HG03558 (cell line): ENCODE measurements around the gene KRTAP10-1.

ENCODE experiments used
- ATAC-seq: cut with Tn5 transposase; IDR thresholded peaks from one replicate; pipeline ENCODE4 v1.9.1; 2021; ENCODE audit warnings: moderate number of reproducible peaks; ENCODE audit not compliant: unreplicated experiment; ENCODE audit errors: extremely low read depth

The KRTAP10-1 gene

DNA sequence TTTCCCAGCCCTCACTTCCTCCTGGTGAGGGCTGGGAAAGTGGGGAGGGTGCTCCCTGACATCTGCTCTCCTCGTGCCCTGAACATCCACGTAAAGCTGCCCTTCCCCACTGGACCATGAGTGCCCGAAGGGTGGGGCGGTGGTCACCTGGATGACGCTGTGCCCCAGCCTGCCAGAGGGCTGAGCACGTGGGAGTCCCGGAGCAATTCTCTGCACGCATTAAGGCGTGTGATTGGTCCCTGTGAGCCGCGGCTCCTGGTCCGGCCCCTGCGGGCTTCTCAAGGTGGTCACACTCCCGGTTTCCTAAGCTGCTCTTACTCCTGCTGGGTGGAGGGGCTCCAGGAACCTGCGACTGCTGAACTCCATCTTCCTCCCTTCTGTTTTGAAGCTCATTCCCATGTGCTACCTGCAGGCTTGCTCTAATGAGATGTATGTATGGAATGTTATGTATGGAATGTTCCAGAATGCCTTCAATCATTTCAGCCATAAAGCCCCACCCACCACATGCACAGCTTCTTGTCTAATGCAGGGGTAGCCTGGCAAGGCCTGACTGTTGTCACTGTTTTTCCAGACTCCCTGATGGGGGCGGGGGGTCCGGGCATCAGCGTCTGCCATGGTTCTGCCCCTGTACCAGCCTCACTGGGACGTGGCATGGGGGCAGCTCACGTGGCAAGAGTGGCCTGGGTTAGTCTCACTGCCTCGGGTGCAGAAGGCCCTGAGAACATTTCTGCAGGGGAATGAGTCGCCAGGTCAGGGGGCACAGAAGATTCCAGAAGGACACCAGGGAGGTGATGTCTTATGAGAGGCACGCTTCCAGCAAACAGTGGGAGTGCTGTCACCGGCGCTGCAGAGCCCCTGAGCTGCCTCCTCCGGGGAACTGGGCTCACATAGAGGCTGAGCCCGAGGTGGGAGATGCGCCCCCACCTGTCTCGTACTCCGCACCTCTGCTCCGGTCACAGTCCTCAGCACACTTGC is 19.4 kb downstream of the KRTAP10-1 start:
- ATAC-seq: no peak

DNA sequence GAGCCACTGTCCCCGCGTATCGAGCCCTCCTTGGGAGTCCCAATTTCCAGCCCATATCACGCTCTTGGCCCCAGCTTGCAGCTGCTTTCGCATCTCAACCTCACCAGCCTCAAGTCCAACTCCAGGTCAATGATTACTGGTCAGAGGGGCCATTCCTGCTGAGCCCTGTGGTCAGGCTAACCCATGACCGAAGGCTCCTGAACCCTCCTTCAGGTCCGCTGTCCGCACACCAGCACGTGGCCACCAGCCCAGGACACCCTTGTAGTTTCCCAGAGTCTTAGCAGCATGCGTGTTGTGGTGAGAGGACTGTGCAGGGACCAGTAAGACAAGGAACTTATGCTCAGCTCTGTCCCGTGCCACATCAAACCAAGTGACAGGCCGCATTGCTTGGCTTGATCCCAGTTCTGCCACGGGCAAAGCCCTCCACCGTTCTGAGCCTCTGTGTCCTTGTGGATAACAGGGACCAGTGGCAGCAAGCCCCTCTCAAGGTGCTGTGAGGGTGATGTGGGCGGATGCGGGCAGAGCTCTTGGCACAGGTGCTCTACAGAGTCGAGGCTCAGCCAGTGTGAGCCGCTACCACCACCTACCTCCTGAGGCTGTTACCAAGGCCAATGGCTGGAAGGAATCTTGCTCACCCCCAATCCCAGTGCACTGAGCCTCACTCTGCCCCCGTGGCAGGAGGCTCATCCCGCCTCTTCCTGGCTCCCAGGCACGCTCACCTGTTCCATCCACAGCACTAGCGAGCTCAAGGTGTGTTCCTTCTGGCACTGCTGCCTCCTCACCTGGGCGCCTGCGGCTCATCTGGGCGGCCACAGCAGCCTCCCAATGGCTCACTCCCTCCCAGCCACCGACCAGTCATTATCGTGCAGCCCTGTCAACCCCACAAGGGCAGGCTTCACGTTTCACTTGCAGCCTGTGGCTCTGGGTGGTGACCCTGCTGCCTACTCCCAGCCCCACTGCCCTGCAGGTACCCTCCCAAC is 20.4 kb downstream of the KRTAP10-1 start:
- no peak for ATAC-seq

DNA sequence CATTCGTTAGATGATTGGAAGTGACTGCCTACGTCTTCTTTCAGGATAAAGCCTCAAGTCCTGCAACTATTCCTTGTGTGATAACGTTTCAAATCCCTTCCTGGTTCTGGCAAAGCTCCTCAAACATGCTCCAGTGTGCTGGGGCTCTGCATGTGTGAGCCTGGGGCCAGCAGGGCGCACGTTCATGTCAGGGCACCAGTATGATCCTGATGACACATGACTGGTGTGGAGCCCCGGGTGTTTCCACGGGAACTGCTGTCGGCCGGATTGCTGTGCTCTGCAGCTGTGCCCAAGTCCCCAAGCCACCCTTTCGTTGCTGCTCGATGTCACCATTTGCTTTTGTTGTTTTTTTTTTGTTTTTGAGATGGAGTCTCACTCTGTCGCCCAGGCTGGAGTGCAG is 21.3 kb downstream of the KRTAP10-1 start:
- no peak for ATAC-seq

DNA sequence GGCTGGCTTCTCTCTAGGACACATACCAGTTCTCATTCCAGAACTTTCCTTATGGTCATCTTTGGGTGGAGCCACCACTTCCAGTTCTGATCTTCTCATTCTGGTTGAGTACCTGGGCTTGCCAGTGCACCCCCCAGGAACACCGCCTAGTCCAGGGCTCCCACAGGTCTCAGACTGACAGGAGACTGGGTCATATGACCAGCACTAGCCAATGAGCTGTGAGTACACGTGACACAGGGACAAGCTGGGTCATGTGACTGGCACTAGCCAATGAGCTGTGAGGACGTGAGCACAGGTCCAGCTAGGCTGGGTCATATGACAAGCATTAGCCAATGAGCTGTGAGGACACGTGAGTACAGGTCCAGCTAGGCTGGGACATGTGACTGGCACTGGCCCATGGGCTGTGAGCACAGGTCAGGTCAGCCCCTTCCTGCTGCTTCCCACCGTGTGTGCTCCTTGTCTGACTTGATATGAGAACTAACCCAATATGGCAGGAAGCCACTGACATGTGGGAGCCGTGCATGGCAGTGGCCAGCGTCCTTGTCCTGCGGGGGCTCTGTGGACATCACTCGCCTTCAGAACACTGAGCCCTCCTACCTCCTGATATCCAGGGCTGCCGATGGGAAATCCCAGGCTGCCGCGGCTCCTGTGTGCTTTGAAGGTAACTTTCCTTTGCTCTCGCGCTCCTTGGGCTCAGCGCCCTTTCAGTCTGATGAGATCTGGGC is 22.7 kb downstream of the KRTAP10-1 start:
- no peak for ATAC-seq

DNA sequence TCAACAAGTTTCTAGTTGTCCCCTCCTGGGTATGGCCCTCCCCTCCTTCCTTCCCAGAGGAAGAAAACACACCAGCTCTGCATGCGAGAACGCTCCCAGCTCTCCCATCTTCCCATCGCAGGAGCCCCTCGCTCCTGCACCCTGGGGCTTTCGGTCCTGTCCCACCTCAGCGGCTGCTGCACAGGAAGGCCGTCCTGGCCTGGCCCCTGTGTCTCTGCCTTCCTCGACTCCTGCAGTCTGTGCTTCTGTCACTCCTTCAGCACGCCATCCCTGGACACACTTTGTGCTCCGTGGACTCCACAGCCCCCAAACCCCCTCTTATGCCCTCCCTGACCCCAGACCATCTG is 23.2 kb downstream of the KRTAP10-1 start:
- no peak for ATAC-seq

DNA sequence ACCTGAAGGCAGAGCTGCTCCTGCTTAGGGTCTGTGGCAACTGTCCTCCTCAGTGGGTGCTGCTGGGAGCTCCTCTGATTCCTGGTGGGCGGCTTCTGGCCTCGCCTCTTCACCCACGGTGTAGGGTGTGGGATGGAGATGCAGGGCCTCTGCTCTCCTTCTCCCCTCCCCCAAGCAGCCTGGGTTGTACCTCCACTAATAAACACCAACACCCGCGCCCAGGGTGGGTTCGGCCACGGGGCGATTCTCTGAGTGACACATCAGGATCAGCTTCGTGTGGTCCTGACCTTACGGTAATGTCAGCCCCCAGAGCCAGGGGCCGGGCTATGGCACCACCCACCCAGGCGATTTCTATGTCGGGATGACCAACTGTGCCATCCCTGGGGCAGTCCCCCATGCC is 23.7 kb downstream of the KRTAP10-1 start:
- ATAC-seq: no peak

DNA sequence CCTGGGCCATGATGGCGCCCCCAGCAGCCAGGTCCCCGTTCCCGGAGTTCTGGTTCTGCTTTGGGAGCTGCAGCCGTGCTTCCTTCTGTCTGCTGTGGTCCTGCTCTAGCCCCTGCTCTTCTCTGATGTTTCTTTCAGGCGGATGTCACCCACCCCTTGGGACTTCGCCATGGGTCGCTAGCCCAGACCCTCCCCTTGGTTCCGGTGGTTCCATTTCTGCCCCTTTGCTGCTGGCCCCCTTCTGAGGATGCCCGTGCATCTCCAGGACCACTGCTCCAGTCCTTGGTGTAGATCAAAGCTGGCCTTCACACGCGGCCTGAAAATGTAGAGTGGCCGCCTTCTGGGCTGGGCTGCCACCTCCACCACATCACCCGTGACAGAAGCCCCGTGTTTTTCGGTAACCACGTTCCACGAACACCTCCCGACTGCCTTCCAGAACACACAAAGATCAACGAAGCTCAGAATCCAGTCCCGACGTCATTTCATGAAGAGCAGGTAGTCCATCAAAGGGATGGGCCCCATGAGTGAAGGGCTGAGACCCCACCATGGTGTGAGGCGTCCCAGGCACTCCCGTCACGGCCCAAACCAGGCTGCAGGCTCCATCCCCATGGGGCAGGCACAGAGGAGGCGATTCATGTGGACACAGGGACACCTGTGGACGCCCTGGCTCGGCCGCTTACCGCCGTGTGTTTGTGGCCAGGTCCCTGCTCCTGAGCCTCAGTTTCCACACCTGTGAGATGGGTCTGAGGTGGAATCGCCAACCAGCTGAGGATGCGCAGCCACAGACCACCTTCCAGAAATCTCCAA is 24.4 kb downstream of the KRTAP10-1 start:
- ATAC-seq: no peak

DNA sequence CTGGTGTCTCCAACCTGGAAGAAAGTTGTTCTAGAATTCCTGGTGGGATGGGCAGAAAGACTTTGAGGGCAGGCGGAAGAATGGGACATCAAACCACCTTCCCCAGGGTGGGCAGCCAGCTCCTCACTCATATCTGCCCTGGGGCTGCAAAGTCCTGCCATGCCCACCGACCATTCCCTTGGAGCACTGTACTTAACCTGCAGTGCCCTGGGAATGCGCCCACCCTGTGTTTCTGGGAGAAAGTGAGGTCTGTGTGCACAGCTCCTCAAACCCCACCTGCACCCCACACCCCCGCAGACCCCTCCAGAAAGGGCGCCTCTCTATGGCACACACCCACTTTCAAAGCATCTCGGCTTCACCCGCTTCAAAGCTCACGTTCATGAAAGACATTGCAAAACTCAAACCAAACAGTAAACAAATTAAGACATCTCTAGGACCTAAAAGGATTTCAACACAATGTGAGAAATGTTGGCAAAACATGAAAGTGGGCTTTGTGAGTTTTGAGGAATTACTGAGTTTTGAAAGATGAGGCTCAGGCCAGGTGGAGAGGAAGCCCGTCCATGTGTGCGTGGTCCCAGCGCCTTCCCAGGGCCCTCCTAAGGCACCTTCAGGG is 25.1 kb downstream of the KRTAP10-1 start:
- ATAC-seq: no peak

DNA sequence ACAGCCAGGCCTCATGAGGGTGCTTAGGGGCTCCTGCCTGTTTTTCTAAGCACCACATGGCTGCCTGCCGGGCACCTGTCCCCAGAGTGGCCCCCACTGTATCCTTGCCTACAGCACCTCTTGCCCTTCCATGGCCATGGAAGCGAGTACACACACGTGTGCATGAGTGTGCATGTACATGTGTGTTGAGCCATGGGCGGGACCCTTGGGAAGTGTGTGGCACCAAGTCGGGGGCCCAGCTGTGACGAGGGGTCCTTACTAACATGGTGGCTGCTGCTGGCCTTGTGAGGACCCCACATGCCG is 25.8 kb downstream of the KRTAP10-1 start:
- ATAC-seq: no peak

DNA sequence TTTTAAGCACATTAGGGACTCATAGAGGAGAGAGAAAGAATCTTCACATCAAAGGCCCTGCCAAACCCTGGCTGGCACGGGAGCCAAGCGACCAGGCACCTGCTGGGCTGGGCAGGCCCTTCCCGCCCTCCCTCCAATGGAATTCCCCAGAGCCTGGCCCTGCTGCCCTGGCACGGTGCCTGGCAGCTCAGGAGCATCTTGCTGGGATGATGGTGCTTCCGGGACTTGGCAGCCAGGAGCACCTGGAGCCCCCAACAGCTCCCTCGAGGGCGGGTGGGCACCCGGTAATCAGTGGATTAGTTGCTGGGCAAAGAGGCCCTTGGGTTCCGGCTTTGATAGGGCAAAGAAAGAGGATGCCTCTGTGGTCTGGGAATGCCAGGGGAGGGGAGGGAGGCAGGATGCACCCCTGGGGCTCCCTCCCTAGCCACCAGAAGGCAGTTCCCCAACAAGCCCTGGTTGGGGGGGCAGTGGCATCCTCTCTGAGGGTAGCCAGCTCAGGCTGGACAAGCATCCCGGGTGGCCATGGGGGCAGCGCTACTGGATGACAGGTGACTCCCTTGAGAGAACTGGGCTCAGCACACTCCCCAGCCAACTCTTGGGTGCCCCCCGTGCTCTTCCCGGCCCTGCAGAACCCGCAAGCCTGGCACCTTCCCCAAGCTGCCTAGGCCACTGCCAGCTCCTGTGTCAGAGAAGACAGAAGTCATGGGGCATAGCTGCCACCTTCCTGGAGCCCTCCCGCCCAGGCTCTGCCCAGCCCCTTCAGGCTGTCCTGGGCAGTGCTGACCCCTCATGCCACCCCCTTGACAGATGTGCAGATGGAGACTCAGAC is 26.4 kb downstream of the KRTAP10-1 start:
- ATAC-seq: no peak

DNA sequence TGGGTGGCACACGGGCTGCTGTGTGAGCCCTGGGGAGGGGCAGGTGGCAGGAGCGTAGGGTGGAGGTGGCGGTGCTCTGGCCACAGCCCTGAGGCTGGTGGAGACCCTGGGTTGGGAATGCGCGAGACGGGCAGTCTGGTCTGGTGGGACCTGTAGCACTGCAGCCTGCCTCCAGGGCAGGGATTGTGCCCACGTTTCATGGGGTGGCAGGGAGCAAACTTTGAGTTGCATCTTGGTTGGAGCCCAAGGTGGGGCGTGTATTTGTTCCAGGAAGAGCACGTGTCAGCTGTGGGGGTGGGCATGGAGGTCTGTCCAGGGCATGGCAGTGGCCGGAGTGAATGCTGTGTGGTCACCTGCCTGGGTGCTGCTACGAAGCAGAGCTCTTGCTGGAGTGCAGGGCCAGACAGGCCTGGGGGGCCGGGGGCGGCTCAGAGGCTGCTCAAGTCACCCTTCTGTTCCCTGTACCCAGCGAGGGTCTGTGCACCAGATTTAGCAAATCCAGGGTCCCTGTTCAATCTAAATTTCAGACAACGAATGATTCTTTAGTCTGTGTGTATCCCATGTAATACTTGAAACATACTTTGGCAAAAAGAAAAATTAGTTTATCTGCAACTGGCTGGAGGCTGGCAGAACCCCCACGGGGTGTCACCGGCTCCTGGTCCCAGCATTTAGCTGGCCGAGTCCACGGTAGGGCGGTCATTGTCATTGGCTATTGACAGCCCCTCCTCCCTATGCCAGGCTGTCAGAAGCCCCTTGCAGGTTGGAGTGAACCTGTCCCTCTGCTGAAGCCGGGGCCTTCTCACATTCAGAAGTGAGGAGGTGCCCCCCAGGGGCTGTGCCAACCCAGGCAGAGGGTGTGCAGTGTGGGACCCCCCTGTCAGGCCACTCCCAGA is 27.3 kb downstream of the KRTAP10-1 start:
- no peak for ATAC-seq

DNA sequence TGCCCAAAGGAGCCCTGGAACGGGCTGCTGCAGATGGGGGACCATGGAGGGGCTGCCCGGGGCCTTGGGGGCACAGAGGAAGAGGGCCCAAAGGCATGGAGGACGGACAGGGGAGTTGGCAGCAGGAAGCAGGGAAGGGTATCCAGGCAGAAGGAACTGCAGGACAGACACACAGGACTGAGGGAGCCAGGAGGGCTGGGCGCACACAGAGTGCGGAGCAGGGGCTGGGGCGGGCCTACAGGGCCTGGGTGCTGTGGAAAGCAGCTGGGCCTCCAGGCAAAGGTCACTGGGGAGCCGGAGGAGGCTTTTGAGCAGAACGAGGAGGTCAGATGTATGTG is 28.1 kb downstream of the KRTAP10-1 start:
- no peak for ATAC-seq

DNA sequence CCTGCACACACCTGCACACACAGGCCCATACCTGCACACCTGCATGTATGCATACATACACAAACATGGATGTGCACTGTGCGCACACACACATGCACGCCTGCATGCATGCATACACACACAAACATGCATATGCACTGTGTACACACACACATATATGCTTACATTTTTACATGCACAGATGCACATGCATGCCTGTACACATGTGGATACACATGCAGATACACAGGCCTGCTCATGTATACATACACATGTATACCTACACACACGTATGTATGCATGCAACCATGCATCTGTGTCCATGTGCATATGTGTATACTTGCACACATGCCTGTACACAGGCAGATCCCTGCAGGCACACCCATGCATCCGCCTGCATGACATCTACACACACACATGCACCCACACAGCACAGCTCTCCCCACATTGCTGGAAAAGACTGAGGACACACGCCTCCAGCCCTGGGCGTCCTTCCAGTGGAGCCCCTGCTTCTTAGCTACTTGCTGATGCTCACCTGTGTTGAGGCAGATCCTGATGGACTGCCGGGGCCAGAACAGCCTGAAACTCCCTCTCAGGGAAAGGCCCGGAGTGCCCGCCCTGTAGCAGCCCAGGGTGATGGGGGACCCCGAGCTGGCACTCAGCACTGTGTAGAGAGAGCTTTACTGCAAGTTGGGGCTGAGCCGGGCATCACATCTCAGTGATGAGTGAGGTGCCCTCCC is 28.6 kb downstream of the KRTAP10-1 start:
- ATAC-seq: no peak

DNA sequence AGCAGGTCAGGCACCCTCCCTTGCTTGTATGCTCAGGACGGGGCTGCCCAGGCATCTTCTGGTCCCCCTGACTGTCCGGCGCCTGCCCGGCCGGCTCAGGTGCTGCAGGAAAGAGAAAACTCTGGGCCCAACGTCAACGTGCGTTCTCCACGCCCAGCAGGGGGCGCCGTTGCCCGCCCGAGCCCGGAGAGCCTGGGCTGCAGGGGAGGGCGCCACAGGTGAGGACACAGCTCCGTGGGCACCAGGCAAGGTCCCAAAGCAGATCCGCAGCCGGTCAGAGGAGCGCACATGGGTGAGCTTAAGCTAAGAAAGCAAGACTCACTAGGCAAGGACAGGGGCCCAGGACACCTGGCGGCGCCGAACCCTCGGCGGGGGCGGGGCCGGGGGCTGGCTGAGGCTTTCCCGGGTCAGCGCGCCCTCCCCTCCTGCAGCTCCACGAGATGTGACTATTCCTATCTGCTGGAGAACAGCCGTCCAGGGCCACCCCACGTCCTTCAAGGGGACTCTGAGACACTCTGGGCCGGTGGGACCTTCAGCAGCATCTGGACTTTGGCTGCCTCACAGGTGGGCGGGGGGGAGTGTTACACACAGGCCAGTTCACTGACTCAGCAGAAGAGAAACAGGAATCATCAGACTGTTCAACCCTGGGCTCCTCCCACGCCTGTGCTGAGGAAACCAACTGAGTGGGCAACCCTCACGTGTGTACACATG is 29.3 kb downstream of the KRTAP10-1 start:
- no peak for ATAC-seq

DNA sequence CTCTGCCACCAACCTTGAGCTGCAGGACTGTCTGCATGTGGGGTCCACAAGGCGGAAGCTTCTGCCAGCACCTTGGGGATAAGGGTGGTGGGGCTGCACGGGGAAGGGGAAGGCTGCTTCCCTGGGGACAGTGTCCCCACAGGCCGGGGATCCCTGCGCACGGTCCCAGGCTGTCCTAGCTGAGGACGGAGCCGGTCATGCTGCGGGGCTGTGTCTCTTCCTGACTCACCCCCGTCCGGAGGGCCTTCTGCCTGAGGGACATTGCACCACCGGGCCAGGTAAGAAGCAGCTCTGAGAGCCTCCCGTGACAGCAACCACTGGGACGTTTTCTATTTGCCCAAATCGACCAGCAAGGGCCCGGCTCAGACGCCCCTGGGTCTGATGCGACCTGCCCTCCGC is 29.9 kb downstream of the KRTAP10-1 start:
- ATAC-seq: no peak

DNA sequence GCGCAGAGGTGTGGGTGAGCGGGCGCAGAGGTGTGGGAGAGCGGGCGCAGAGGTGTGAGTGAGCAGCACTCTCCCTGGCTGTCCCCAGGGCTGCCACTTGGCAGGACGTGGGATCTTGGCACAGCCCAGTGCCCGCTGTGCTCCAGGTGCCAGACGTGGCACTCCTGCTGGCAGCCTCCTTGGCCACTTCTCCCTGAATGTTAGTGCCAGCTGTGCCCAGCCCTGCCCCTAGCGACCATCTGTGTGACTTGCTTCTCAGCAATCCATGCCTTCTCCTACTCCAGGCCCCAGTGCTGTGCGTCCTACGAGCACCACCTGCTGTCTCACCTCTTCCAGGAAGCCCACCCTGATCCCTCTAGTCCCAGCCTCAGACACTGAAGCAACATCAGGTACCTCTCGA is 30.5 kb downstream of the KRTAP10-1 start:
- no peak for ATAC-seq
